ENCODE results near the gene HPSE2.
A peak's percentile ranks its signal among the peaks of the same experiment; 100 is the strongest.

- peak; percentile 20 for TF ChIP-seq CTCF (IDR thresholded peaks at IDR 0.05; ENCODE audit: insufficient read depth, low read length, poor library complexity, severe bottlenecking)
- no peak for TF ChIP-seq EZH2phosphoT487 (conservative IDR thresholded peaks at IDR 0.05; ENCODE audit: low read length)
These were observed 41.3 kb upstream of the HPSE2 start for GRCh38 chr10:99276848-99277486.
